Cerebellar nuclear complex (tissue), 1 donor: ENCODE results near the gene TMED8.
"Not testable (repeated sequence)": the region's sequence is repeated elsewhere in the genome, so short reads cannot be mapped to it uniquely, and the experiment has no call there.

ENCODE experiments used
- DNase-seq, 2 experiments: peaks; one replicate each; lab custom pipeline; 2025; lab: John Stamatoyannopoulos, UW

Gene TMED8, protein sequence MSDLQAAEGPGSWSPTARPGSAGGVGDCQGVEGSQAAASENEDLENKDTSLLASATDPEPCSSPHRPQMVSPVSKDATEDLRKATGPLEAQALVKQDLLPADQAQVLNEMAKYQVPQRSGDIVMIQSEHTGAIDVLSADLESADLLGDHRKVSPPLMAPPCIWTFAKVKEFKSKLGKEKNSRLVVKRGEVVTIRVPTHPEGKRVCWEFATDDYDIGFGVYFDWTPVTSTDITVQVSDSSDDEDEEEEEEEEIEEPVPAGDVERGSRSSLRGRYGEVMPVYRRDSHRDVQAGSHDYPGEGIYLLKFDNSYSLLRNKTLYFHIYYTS

DNA sequence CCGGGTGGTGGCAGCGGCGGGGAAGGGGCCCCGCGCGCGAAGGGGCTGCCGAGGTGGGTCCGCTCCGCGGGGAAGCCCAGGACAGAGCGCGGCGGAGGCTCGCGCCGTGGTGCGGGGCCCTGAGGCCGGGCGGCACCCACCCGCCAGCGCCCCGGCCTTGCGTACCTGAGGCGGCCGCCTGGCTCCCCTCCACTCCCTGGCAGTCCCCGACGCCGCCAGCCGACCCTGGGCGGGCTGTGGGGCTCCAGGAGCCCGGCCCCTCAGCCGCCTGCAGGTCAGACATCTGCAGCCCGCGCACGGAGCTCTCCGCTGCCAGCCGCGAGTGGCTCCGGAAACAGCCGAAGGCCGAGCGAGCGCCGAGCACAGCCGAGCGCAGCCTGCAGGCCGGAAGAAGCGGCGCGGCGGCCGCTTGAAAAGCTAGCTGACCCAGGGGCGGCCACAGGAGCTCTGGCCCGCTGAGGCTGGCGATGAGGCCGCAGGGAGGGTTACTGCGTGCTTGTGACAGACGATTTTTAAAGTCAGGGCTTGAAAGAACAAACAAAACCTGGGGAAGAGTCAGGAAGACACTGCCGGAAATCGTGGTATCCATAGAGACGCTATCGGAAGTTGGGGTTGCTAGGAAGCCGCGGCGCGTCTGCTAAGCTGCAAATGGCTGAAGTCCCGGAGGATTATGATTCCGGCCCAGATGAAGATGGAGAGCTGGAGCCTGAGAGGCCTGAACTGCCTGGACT lies at the start of gene TMED8, which contains the start of gene SAMD15:
Gene TMED8 (minus strand): TSS at position 324 of the 731 bp plus-strand sequence. CDS start 41 bp downstream, at position 283.
Gene SAMD15 (plus strand): TSS at position 609 of the 731 bp plus-strand sequence. CDS start 40 bp downstream, at position 649.
- peak in 1 of 2 experiments; percentile 70 for DNase-seq

DNA sequence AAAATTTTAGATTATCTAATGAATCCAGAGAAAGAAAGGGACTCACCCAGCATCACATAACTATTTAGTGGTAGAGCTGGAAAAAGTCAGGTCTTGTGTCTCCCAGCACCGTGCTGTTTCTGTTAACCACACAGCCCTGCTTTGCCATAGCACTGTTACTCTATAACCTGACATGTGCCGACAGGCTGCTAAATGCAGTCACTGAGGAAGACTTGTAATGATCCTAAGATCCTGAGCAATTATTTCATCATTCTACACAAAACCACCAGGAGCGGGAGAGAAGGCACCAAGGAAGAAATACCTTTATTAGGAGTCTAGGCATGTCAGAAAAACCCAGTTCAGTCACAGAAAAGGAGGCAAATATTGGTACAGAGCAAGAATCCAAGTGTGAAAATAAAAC lies 49.5 kb upstream of the TMED8 start:
- no peak for DNase-seq

DNA sequence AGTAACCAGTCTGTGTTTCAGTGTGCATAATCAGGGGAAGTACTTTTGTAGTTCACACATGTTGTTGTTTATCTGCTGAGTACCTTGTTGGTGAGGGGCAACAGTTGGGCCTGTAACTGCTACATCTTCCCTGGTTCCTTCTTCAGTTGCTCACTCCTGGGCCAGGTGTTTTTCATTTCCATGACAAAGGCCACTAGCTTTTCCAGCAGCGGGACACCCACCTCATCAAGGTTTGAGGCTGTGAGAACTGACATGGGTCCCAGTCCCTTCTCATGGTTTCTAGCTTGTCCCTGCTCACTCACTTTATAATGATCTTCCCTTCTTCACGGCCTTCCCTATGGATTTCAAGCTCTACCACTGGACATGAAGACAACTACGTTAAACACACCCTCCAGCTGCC lies 48.0 kb upstream of the TMED8 start:
- DNase-seq = no peak

DNA sequence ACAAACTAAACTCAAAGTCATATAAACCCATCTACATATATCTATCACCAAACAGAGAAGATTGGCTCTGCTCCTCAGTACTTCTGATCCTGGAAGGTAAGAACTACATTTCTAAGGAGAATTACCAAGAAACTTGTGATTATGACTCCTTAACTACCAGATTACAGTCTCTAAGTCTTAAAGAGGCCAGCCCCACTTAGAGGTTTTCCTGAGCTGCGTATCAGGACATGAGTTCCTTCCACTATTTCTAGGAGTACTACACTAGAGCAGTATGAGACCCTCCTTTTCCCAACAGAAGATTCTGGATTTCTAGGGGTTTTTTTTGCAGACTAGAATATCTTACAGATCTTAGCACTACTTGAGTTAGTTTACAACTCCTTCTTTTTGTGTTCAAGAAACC lies 46.5 kb upstream of the TMED8 start, which contains the start of gene NOXRED1:
Gene NOXRED1 (minus strand): TSS at position 101 of the 400 bp plus-strand sequence. CDS start 634 bp downstream, outside the sequence.
- DNase-seq = no peak

DNA sequence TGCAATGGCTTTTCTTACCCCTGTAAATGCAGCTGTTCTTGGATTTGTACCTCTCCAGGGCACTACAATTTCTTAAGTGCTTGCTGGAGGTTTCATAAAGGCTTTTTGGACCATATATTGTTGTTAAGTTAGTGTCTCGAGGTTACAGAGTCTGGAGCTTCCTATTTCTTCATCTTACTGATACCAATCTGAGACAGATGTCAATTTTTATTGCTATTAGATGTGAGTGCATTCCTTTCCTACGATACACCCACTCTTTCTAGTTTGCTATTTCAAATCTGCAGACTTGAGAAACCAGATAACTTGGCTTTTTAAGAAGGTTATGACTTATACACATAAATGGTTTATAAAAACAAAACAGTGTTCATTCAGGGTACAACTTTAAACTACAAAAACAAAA lies 44.3 kb upstream of the TMED8 start:
- DNase-seq = no peak

DNA sequence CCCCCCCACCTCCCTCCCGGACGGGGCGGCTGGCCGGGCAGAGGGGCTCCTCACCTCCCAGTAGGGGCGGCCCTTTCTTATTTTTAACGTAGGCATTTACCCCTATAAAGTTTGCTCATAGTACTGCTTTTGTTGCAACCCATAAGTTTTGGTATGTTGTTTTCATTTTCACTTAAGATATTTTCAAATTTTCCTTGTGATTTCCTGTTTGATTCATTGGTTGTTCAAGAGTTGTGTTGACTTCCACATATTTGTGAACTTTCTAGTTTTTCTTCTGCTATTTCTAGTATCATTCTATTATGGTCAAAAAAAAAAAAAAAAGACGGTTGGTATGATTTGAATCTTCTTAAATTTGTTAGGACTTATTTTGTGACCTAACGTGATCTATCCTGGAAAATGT lies 39.9 kb upstream of the TMED8 start:
- no peak for DNase-seq

DNA sequence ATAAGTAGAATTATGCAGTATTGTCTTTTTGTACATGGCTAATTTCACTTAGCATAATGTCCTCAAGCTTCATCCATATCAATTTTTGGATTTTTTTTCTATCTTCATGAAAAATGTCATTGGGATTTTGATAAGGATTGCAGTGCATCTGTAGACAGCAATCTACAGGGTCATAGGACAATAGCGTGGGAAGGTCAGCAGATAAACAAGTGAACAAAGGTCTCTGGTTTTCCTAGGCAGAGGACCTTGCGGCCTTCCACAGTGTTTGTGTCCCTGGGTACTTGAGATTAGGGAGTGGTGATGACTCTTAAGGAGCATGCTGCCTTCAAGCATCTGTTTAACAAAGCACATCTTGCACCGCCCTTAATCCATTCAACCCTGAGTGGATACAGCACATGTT lies 39.2 kb upstream of the TMED8 start:
- not testable (repeated sequence) for DNase-seq

DNA sequence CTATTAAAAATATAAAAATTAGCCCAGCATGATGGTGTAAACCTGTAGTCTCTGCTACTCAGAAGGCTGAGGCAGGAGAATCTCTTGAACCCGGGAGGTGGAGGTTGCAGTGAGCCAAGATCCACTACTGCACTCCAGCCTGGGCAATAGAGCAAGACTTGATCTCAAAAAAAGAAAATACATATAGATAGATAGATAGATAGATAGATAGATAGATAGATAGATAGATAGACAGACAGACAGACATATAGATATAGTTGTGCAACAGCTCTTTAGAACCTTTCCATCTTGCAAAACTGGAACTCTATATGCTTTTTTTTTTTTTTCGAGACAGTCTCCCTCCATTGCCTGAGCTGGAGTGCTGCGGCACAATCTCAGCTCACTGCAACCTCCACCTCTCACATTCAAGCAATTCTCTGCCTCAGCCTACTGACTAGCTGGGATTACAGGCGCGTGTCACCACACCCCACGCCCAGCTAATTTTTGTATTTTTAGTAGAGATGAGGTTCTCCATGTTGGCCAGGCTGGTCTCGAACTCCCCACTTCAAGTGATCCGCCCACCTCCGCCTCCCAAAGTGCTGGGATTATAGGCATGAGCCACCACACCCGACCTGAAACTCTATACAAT lies 38.6 kb upstream of the TMED8 start:
- DNase-seq = not testable (repeated sequence)

DNA sequence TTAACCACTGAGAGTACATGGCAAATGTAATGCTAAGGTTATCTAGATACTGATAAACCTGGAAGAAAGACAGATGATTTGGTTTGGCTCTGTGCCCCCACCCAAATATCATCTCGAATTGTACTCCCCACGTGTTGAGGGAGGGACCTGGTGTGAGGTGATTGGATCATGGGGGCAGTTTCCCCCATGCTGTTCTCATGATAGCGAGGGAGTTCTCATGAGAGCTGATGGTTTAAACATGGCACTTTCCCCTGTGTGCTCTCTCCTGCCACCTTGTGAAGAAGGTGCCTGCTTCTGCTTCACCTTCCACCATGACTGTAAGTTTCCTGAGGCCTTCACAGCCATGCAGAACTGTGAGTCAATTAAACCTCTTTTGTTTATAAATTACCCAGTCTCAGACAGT lies 32.2 kb upstream of the TMED8 start:
- no peak for DNase-seq

DNA sequence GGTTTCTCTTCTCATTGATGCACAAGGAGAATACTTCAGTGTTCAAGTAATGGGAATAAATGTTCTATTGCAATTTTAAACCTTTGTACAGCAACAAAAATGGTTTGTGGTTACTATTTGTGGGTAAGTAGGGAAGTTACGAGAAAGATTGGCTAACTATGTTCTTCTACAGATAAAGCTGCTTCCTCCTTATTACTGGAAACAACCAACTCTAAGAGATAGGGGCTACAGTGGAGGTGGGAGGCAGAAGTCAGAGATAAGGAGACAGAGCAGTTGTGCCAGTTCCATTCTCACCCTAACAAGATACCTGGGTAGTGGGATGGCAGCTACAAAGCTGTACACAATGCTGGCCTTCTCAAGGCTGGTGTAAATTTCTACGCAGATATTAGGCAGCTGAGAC lies 30.3 kb upstream of the TMED8 start:
- DNase-seq = no peak

DNA sequence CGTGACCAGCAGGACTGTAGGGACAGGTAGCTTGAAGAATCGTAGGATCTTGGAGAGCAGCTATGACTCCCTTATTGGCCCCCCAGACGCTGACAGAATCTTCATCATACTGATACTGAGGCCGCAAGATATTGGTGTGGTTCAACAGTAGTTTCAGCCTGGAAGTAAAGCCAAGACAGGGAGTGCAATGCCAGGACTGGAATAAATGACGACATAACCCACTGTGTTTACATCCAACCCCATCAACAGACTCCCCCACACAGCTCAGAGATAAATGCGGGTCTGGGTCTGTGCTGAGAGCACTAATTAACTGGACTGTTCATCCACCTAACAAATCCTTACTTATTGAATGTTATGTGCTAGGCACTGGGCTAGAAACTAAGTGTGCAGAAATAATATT lies 29.8 kb upstream of the TMED8 start:
- DNase-seq = no peak

DNA sequence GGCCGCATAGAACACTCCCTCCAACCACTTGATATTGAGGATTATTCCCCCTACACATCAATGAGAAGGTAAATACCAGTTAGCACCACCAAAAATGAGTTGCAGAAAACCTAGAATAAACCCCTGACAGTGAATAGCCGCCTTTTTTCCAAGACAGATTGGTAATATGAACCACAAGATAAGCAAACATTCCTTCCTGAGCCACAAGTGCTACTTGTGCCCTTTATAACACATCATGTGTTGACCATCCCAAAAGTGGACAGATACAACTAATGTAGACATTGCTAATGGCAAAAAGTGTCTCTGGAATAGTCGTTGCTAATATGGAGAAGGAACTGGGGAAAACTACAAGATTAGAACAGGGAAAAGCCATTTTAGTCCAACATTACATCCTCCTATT lies 29.2 kb upstream of the TMED8 start:
- no peak for DNase-seq

DNA sequence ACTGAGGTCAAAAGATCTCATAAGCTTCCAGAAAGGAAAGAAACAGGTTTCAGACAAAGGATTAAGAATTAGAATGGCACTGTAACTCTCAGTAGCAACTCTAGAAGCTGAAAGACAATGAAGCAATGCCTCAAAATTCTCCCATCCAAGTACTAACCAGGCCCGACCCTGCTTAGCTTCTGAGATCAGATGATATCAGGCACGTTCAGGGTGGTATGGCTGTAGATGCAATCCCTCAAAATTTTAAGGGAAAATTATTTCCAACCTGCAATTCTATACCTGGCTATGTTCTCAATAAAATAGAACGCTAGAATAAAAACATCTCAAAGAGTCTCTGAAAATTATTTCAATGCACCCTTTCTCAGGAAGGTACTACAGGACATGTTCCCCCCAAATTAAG lies 26.9 kb upstream of the TMED8 start:
- DNase-seq = no peak

DNA sequence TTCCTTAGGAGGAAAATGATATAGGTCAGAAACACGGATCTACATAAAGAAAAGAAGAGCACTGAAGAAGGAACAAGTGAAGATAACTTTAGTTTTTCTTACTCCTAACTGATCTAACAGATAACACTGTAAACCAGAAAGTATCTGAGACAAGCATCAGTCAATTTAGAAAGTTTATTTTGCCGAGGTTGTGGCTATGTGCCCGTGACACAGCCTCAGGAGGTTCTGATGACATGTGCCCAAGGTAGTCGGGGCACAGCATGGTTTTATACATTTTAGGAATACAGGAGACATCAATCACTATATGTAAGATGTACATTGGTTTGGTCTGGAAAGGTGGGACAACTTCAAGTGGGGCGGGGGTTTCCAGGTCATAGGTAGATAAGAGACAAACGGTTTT lies 23.3 kb upstream of the TMED8 start:
- no peak for DNase-seq

DNA sequence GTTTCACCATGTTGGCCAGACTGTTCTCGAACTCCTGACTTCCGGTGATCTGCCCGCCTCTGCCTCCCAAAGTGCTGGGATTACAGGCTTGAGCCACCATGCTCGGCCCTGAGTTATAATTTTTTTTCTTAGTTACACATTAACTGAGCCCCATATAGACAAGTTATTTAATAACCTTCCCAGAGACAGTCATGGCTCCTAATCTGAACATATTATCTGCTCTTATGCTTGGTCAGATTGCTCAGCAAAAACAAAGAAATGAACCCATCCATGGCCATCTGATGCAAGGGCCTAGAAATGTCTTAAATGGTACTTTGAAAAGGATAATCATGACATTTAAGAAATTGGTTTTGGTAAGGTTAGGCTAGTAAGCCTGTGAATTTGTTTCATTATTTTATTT lies 13.3 kb upstream of the TMED8 start:
- DNase-seq = no peak

DNA sequence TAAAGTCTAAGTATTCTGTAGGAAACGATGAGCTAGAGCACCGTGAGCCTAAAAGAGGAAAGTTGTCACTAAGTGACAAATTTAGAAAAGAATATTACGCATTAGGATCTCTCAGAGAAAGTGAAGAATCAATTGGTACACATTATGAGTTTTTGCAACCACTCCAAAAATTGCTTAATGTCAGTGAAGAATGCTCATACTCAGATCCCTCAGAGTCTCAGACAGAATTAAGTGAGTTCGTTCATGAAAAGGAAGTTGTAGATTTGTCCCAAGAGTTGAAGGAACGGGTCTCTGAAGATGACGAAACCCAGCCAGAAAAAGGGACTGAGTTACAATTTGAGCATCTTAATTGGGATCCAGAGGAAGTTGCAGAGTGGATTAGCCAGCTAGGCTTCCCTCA lies 1.8 kb upstream of the TMED8 start:
- DNase-seq = no peak

DNA sequence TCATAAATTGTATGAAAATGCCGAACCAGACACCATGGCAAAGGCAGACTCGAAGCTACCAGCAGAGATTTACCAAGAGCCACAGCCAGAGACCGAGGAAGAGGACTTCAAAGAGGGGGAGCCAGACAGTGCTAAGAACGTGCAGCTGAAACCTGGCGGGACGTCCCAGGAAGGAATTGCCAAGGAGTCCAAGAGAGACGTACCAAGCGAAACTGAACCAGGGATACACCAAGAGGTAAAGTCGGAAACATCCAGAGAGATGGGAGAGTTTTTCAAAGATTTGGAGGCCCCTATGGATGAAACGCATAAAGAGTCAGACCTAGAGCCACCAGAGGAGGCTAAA lies 579 bp upstream of the TMED8 start:
- no peak for DNase-seq

DNA sequence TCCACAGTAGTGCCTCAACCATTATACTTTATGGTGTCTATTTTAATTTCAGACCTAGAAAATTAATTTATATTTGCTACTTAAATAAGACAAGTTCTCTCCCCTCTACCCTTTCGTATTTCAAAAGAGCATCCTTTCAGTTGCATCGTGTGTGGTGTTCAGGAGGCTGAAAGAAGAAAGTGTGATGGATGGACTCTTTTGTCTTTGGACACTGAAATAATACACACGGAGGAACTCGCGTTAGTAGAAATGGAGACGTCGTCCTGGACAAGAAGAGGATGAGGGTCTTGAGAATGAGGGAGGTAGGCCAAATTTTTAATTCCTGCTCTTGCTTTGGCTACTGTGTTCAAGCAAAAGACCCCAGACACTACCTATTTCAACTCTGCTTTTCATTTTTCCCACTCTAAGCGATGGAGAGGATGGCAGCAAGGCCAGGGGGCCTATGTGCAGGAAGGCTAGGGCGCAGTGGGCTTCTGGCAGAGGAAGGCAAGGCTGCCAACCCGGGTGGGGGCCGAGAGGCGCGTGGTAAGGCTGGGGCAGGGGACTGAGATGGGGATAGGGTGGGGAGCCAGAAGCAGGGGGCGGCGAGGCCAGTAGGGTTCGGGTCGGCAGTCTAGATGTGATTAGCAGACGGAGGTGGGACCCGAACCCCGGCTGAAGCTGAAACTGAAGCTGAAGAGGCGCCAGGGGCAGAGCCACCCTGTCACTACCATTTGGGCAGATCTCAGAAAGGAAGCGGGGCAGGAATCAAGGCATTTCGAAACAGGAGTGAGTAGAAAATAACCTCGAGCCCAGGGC lies 722 bp downstream of the TMED8 start:
- no peak for DNase-seq

DNA sequence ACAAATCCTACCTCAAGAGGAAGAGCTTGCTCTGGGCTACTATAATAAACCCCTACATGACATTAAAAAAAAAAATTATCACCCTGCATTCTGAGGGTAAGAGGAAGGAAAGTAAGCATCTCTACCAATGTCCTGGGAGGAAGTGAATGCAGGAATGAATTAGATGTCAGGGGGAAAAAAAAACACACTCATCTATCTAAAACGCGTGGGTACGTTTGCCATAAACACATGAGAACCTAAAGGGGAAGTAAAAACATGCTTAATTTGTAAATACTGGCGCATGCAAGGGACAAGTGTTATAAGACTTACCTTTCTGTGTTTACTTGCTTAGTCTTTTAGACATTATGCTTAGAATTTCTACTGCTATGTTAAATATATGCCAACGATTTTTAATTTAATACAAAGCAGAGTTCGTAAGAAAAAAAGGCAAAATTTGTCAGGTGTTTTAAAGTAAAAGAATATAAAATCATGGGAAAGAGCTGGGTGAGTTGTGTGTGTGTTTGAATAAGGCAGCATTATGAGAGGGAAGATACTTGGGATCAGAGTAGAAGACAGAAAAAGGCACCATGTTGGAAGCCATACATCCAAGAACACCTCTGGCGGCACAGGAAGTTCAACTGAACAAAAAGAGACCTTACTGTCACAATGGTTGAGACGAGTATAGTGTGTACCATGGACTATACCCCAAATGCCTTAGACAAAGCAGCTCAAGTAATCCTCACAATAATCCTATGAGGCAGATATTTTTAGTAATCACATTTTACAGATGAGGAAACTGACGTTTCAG lies 1.5 kb downstream of the TMED8 start:
- no peak for DNase-seq

DNA sequence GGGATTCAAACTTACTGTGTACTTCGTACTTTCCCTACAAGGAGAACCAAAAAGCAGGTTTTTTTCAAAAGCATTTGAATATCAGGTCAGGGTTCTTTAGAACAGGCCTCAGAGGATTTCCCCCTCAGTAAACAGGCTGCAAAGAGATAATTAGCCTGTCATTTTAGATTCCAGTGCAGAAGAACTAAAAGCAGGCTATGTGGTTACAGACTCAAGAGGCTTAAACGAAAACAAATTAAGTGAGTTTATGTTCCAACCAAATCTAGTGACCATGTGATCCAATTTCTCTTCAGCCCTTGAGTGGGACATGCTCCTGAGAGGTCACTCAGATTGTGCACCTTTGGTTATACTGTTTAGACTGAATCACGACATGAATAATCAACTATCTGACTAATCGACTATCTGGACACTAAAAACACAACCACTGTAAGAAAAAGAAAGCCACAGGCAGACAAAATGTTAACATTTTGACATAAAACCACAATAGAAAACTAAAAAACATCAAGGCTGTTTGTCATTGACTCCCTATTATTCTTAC lies 4.5 kb downstream of the TMED8 start:
- DNase-seq = no peak

DNA sequence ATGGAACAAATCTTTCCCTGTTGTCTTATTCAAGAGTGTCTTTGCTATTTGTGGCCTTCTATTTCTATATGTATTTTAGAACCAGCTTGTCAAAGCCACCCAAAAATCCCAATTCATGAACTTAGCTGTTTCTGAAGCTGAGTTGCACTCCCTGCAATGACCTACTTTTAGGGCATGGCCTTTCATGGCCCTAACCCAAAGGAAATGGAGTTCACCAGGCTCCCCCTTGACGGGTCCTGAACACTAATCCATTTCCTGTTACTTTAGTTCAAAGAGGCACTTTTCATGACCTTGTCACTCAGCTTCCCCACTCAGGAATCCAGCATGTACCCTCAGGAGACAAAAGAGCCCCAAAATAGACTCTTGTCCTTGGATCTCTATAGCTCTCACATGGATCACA lies 7.6 kb downstream of the TMED8 start:
- DNase-seq = no peak
